Caco-2 (cell line): Measurements from ENCODE around the gene FUT8. TPM values are rescaled to one million over a fixed set of nuclear protein-coding genes. Genes with fewer than 3 reads are reported as not detected.

Experiments
- BruUV-seq: library from RNA; stranded (reverse); fragments of 400-500 nt; replicated peaks from 2 replicates; lab custom pipeline; 2021; lab: Mats Ljungman, UMichigan
- CTCF ChIA-PET: fragments of 300-600 bp; sonication (Branson Sonifier 250); formaldehyde crosslinking; loops from one replicate; lab custom pipeline; 2022; ENCODE audit warnings: antibody characterized with exemption; lab: Charles Lee
- POLR2A ChIA-PET: fragments of 300-600 bp; sonication (Branson Sonifier 250); formaldehyde crosslinking; loops from one replicate; lab custom pipeline; 2022; ENCODE audit warnings: antibody characterized with exemption; lab: Charles Lee
- DNase-seq, 2 experiments: peaks; one replicate each; pipeline versions ENCODE4 v3.0.0 to v3.0.0-alpha.2; 2020 to 2022
- H3K27me3 ChIP-seq: replicated peaks from 2 replicates; pipeline ENCODE4 v1.6.0; 2011; ENCODE audit warnings: low read length; ENCODE audit not compliant: control insufficient read depth, insufficient read depth
- H3K36me3 ChIP-seq: 2 replicates; pipeline ENCODE4 v1.5.1; 2011; ENCODE audit warnings: low read length; ENCODE audit not compliant: control insufficient read depth, insufficient read depth
- H3K4me1 ChIP-seq: fragments of 250-450 bp; sonication (Bioruptor Pico); 2 replicates; pipeline ENCODE4 v1.5.1; 2020; ENCODE audit warnings: mild to moderate bottlenecking
- H3K4me3 ChIP-seq: 2 replicates; pipeline ENCODE4 v1.5.1; 2011; ENCODE audit warnings: low read depth, mild to moderate bottlenecking, control low read depth, low read length
- H3K9me3 ChIP-seq: fragments of 250-450 bp; sonication (Bioruptor Pico); 2 replicates; pipeline ENCODE4 v1.5.1; 2020; ENCODE audit warnings: mild to moderate bottlenecking, moderate library complexity
- H3K27ac Mint-ChIP-seq: one replicate; pipeline ENCODE4 v1.8.0; 2022; ENCODE audit warnings: mixed read lengths; ENCODE audit not compliant: unreplicated experiment
- H3K27me3 Mint-ChIP-seq: one replicate; pipeline ENCODE4 v1.8.0; 2022; ENCODE audit warnings: mixed read lengths; ENCODE audit not compliant: insufficient read depth, unreplicated experiment
- H3K36me3 Mint-ChIP-seq: one replicate; pipeline ENCODE4 v1.8.0; 2022; ENCODE audit warnings: mild to moderate bottlenecking, mixed read lengths; ENCODE audit not compliant: insufficient read depth, unreplicated experiment
- H3K4me1 Mint-ChIP-seq: one replicate; pipeline ENCODE4 v1.8.0; 2022; ENCODE audit warnings: low read depth, mixed read lengths; ENCODE audit not compliant: unreplicated experiment
- H3K4me3 Mint-ChIP-seq: one replicate; pipeline ENCODE4 v1.8.0; 2022; ENCODE audit warnings: mild to moderate bottlenecking, moderate library complexity, mixed read lengths; ENCODE audit not compliant: unreplicated experiment
- H3K9me3 Mint-ChIP-seq: one replicate; pipeline ENCODE4 v1.8.0; 2022; ENCODE audit warnings: mixed read lengths; ENCODE audit not compliant: unreplicated experiment
- intact Hi-C: fragments of 100-400 bp; cut with micrococcal nuclease; formaldehyde crosslinking; loops from one replicate; pipeline ENCODE4 v1.10.0; 2022; ENCODE audit not compliant: unreplicated experiment
- total RNA-seq: library from RNA; stranded (reverse); gene quantifications from 2 replicates; pipeline ENCODE4 v1.2.3, GENCODE V29; 2022
- TF ChIP-seq, protein P1 (sequence below), 2 experiments: fragments of 200-600 bp in 1 of 2; IDR thresholded peaks; 1 replicate in 1 of 2; 2 replicates in 1 of 2; pipeline versions ENCODE4 v1.5.1 to v1.8.0; 2011 to 2022; ENCODE audit warnings: antibody characterized with exemption in 1 of 2, control low read depth in 1 of 2, inconsistent platforms in 1 of 2, low read depth in 1 of 2, low read length in 1 of 2, mild to moderate bottlenecking in 1 of 2, moderate library complexity in 1 of 2; ENCODE audit not compliant: insufficient read depth in 1 of 2, severe bottlenecking in 1 of 2, unreplicated experiment in 1 of 2

The FUT8 gene
- total RNA-seq, 1 experiment from 2014 or later: 67.1 TPM

DNA sequence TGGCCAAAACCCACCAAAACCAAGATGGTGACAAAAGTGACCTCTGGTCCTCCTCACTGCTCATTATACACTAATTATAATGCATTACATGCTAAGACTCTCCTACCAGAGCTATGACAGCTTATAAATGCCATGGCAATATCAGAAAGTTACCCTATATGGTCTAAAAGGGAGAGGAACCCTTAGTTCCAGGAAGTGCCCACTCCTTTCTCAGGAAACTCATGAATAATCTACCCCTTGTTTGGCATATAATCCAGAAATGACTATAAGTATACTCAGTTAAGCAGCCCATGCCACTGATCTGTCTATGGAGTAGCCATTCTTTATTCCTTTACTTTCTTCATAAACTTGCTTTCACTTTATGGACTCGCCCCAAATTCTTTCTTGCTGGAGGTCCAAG is 43.0 kb upstream of the FUT8 start:
- Histone ChIP-seq H3K36me3 (no peaks in the 10 kb centered on the region), H3K27me3 (no peaks in the 10 kb centered on the region), H3K4me3 (no peak overlapping the region), H3K4me1 (peaks cover 8% of the 10 kb centered on the region; the same call in 1 of the 2 replicates), H3K9me3 (no peaks in the 10 kb centered on the region)
- CTCF ChIA-PET: no interaction called here
- no TSS peak for BruUV-seq
- no peak for DNase-seq
- no peaks in the 10 kb centered on the region for H3K27me3 Mint-ChIP-seq
- no peak overlapping the region for H3K27ac Mint-ChIP-seq
- H3K36me3 Mint-ChIP-seq: no peaks in the 10 kb centered on the region
- H3K4me1 Mint-ChIP-seq: peaks cover 18% of the 10 kb centered on the region
- no peak overlapping the region for H3K4me3 Mint-ChIP-seq
- no peaks in the 10 kb centered on the region for H3K9me3 Mint-ChIP-seq
- TF ChIP-seq, protein P1, sequence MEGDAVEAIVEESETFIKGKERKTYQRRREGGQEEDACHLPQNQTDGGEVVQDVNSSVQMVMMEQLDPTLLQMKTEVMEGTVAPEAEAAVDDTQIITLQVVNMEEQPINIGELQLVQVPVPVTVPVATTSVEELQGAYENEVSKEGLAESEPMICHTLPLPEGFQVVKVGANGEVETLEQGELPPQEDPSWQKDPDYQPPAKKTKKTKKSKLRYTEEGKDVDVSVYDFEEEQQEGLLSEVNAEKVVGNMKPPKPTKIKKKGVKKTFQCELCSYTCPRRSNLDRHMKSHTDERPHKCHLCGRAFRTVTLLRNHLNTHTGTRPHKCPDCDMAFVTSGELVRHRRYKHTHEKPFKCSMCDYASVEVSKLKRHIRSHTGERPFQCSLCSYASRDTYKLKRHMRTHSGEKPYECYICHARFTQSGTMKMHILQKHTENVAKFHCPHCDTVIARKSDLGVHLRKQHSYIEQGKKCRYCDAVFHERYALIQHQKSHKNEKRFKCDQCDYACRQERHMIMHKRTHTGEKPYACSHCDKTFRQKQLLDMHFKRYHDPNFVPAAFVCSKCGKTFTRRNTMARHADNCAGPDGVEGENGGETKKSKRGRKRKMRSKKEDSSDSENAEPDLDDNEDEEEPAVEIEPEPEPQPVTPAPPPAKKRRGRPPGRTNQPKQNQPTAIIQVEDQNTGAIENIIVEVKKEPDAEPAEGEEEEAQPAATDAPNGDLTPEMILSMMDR (IDR thresholded peaks at IDR 0.05; ENCODE audit: insufficient read depth in 1 of 2, low read depth in 1 of 2, low read length in 1 of 2, severe bottlenecking in 1 of 2, unreplicated experiment in 1 of 2): no peak
- POLR2A ChIA-PET: no interaction called here
- intact Hi-C loops: no loop called here

DNA sequence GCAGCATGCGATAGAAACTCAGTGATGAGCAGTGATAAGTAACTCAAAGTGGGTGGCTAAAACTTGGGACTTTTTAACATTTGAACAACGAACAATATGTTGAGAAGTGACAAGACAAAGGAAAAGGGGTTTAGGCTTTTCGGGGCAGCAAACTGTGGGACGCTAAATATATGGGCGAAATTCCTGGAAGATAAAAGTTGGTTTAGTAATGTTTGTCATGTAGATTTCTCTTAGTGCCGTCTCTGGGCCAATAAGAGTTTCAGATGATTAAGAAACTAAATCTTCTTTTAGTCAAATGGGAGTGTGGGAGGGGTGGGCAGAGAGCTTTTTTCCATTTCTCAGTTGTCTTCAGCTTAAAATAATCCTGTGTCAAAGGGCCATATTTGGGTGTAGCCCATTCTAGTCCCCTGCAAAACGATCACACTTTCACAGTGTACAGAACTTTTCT is 41.7 kb upstream of the FUT8 start:
- Histone ChIP-seq H3K4me3 (no peak overlapping the region), H3K4me1 (peaks cover 8% of the 10 kb centered on the region; the same call in 1 of the 2 replicates), H3K27me3 (no peaks in the 10 kb centered on the region), H3K36me3 (no peaks in the 10 kb centered on the region), H3K9me3 (no peaks in the 10 kb centered on the region)
- H3K4me3 Mint-ChIP-seq: no peak overlapping the region
- no peak overlapping the region for H3K27ac Mint-ChIP-seq
- BruUV-seq: no TSS peak
- no peaks in the 10 kb centered on the region for H3K27me3 Mint-ChIP-seq
- DNase-seq: no peak
- TF ChIP-seq, protein P1 (IDR thresholded peaks at IDR 0.05; ENCODE audit: insufficient read depth in 1 of 2, low read depth in 1 of 2, low read length in 1 of 2, severe bottlenecking in 1 of 2, unreplicated experiment in 1 of 2): no peak
- peaks cover 18% of the 10 kb centered on the region for H3K4me1 Mint-ChIP-seq
- no peaks in the 10 kb centered on the region for H3K36me3 Mint-ChIP-seq
- intact Hi-C loops: no loop called here
- no peaks in the 10 kb centered on the region for H3K9me3 Mint-ChIP-seq
- CTCF ChIA-PET: interaction anchor here (0.6 kb wide), 1 partner anchor 255 kb away, joined by 3 read pairs; no protein-coding TSS in a partner anchor
- POLR2A ChIA-PET: no interaction called here

DNA sequence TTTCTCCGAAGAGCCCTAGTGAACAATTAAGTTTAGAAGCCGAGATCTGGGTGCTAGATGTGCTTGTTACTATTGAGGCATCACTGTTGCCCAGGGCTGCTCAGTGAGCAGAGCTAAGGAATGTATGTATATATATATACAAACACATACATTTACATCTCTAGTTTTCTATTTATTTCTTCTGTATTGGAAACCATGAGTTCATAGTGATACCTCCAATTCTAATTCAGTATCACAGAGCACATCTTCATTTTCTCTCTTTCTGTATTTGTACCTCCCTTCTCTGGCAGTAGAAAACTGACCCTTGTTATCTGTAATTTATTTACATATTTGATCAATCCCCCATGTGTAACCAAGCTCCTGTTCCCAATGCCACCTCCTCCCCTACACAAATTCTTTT is 40.7 kb upstream of the FUT8 start:
- Mint-ChIP-seq H3K4me3 (no peak overlapping the region), H3K4me1 (peaks cover 18% of the 10 kb centered on the region), H3K27ac (no peak overlapping the region), H3K36me3 (no peaks in the 10 kb centered on the region), H3K9me3 (no peaks in the 10 kb centered on the region), H3K27me3 (no peaks in the 10 kb centered on the region)
- H3K36me3 ChIP-seq: no peaks in the 10 kb centered on the region
- H3K4me1 ChIP-seq: peaks cover 8% of the 10 kb centered on the region; the same call in 1 of the 2 replicates
- TF ChIP-seq, protein P1 (IDR thresholded peaks at IDR 0.05; ENCODE audit: insufficient read depth in 1 of 2, low read depth in 1 of 2, low read length in 1 of 2, severe bottlenecking in 1 of 2, unreplicated experiment in 1 of 2): no peak
- no peaks in the 10 kb centered on the region for H3K27me3 ChIP-seq
- POLR2A ChIA-PET: no interaction called here
- no peak for DNase-seq
- no TSS peak for BruUV-seq
- intact Hi-C loops: no loop called here
- no peaks in the 10 kb centered on the region for H3K9me3 ChIP-seq
- no peak overlapping the region for H3K4me3 ChIP-seq
- CTCF ChIA-PET: no interaction called here
